IgD-negative memory B cell (primary cell): ENCODE results near the gene HOXD11. TPM values are rescaled to one million over a fixed set of nuclear protein-coding genes. Genes with fewer than 3 reads are reported as not detected.
A peak's percentile ranks its signal among the peaks of the same experiment; 100 is the strongest.

Source experiments
- H3K27ac Mint-ChIP-seq, 3 donors: one replicate each; pipeline ENCODE4 v1.8.0; 2020 to 2022; ENCODE audit warnings: mild to moderate bottlenecking in 3 of 3, mixed read lengths in 3 of 3, moderate library complexity in 1 of 3
- H3K27me3 Mint-ChIP-seq: one replicate; pipeline ENCODE4 v1.8.0; 2021; ENCODE audit warnings: mixed read lengths
- H3K36me3 Mint-ChIP-seq: one replicate; pipeline ENCODE4 v1.8.0; 2020; ENCODE audit warnings: mild to moderate bottlenecking, mixed read lengths
- H3K4me1 Mint-ChIP-seq, 3 donors: one replicate each; pipeline ENCODE4 v1.8.0; 2020 to 2022; ENCODE audit warnings: mixed read lengths in 3 of 3, mild to moderate bottlenecking in 1 of 3
- H3K4me3 Mint-ChIP-seq, 4 donors: one replicate each; pipeline ENCODE4 v1.8.0; 2020 to 2022; ENCODE audit warnings: mild to moderate bottlenecking in 4 of 4, mixed read lengths in 4 of 4, moderate library complexity in 3 of 4
- H3K9me3 Mint-ChIP-seq, 3 donors: one replicate each; pipeline ENCODE4 v1.8.0; 2020 to 2021; ENCODE audit warnings: mixed read lengths in 3 of 3, mild to moderate bottlenecking in 1 of 3
- polyA plus RNA-seq: library from polyadenylated mRNA; unstranded; fragments of 300-500 nt; fragmentation: Illumina TruSeq; gene quantifications from one replicate; pipeline ENCODE4 v1.2.3, GENCODE V29; 2021

Gene HOXD11
- polyA plus RNA-seq, 1 donor from 2014 or later: not detected

- H3K36me3 Mint-ChIP-seq: no peaks in the 10 kb centered on the region
- H3K4me1 Mint-ChIP-seq: peaks cover 7 to 22% (median 17%) of the 10 kb centered on the region in 3 donors
- H3K4me3 Mint-ChIP-seq: peak overlapping the region in 3 of 4 donors; percentile 23 to 67 (median 61)
- H3K27ac Mint-ChIP-seq: peak overlapping the region; percentile 86
- H3K9me3 Mint-ChIP-seq: peaks cover 0 to 18% (median 1%) of the 10 kb centered on the region in 3 donors
- H3K27me3 Mint-ChIP-seq: peaks cover 81% of the 10 kb centered on the region
Measured at GRCh38 chr2:176093898-176094249, 13.2 kb upstream of the HOXD11 start.

- H3K9me3 Mint-ChIP-seq: peaks cover 0 to 18% (median 1%) of the 10 kb centered on the region in 3 donors
- peaks cover 7 to 22% (median 17%) of the 10 kb centered on the region in 3 donors for H3K4me1 Mint-ChIP-seq
- peaks cover 81% of the 10 kb centered on the region for H3K27me3 Mint-ChIP-seq
- no peak overlapping the region for H3K4me3 Mint-ChIP-seq
- H3K27ac Mint-ChIP-seq: peak overlapping the region; percentile 13 to 86 (median 86)
- no peaks in the 10 kb centered on the region for H3K36me3 Mint-ChIP-seq
Measured at GRCh38 chr2:176094349-176094748, 12.7 kb upstream of the HOXD11 start.

- H3K9me3 Mint-ChIP-seq: peaks cover 0 to 18% (median 1%) of the 10 kb centered on the region in 3 donors
- peak overlapping the region in 3 of 4 donors; percentile 13 to 47 (median 14) for H3K4me3 Mint-ChIP-seq
- H3K36me3 Mint-ChIP-seq: no peaks in the 10 kb centered on the region
- H3K27ac Mint-ChIP-seq: peak overlapping the region in 1 of 3 donors; percentile 86
- peaks cover 77% of the 10 kb centered on the region for H3K27me3 Mint-ChIP-seq
- peaks cover 7 to 22% (median 17%) of the 10 kb centered on the region in 3 donors for H3K4me1 Mint-ChIP-seq
Measured at GRCh38 chr2:176095421-176095820, 11.7 kb upstream of the HOXD11 start.

- peak overlapping the region in 1 of 3 donors; percentile 86 for H3K27ac Mint-ChIP-seq
- peaks cover 7 to 17% (median 17%) of the 10 kb centered on the region in 3 donors for H3K4me1 Mint-ChIP-seq
- peaks cover 79% of the 10 kb centered on the region for H3K27me3 Mint-ChIP-seq
- peak overlapping the region; percentile 15 to 93 (median 74) for H3K4me3 Mint-ChIP-seq
- H3K36me3 Mint-ChIP-seq: peaks cover under 1% of the 10 kb centered on the region
- peaks cover 0 to 20% (median 1%) of the 10 kb centered on the region in 3 donors for H3K9me3 Mint-ChIP-seq
Measured at GRCh38 chr2:176096243-176096985, 10.7 kb upstream of the HOXD11 start.

GRCh38 chr2:176096986-176097819, 9.9 kb upstream of the HOXD11 start:
- peaks cover 0 to 16% (median 3%) of the 10 kb centered on the region in 3 donors for H3K9me3 Mint-ChIP-seq
- H3K27ac Mint-ChIP-seq: peak overlapping the region in 2 of 3 donors; percentile 80 to 86
- peaks cover 80% of the 10 kb centered on the region for H3K27me3 Mint-ChIP-seq
- peaks cover 2% of the 10 kb centered on the region for H3K36me3 Mint-ChIP-seq
- peaks cover 3 to 15% (median 12%) of the 10 kb centered on the region in 3 donors for H3K4me1 Mint-ChIP-seq
- peak overlapping the region; percentile 15 to 93 (median 74) for H3K4me3 Mint-ChIP-seq

GRCh38 chr2:176097820-176098365, 9.2 kb upstream of the HOXD11 start:
- Mint-ChIP-seq H3K36me3 (peaks cover 2% of the 10 kb centered on the region), H3K4me1 (peaks cover 3 to 15% (median 12%) of the 10 kb centered on the region in 3 donors), H3K27me3 (peaks cover 85% of the 10 kb centered on the region), H3K4me3 (peak overlapping the region; percentile 15 to 93 (median 74)), H3K27ac (peak overlapping the region in 2 of 3 donors; percentile 80 to 86), H3K9me3 (peaks cover 0 to 16% (median 3%) of the 10 kb centered on the region in 3 donors)

GRCh38 chr2:176098366-176099158, 8.5 kb upstream of the HOXD11 start:
- Mint-ChIP-seq H3K27ac (peak overlapping the region; percentile 71 to 86 (median 80)), H3K36me3 (peaks cover 2% of the 10 kb centered on the region), H3K9me3 (peaks cover 0 to 13% (median 3%) of the 10 kb centered on the region in 3 donors), H3K4me3 (peak overlapping the region in 1 of 4 donors; percentile 29), H3K27me3 (peaks cover 82% of the 10 kb centered on the region), H3K4me1 (peaks cover 3 to 15% (median 12%) of the 10 kb centered on the region in 3 donors)

- H3K4me1 Mint-ChIP-seq: peaks cover 4 to 15% (median 12%) of the 10 kb centered on the region in 3 donors
- peak overlapping the region in 2 of 3 donors; percentile 39 to 71 for H3K27ac Mint-ChIP-seq
- peaks cover 2% of the 10 kb centered on the region for H3K36me3 Mint-ChIP-seq
- peaks cover 84% of the 10 kb centered on the region for H3K27me3 Mint-ChIP-seq
- H3K9me3 Mint-ChIP-seq: peaks cover 0 to 8% (median 3%) of the 10 kb centered on the region in 3 donors
- peak overlapping the region in 2 of 4 donors; percentile 29 to 63 for H3K4me3 Mint-ChIP-seq
Measured at GRCh38 chr2:176099159-176099727, 7.8 kb upstream of the HOXD11 start.

- Mint-ChIP-seq H3K27me3 (peaks cover 84% of the 10 kb centered on the region), H3K27ac (peak within 1 kb of the TSS; percentile 71 to 87 (median 80)), H3K4me1 (peaks cover 5 to 15% (median 12%) of the 10 kb centered on the region in 3 donors), H3K4me3 (peak within 1 kb of the TSS in 3 of 4 donors; percentile 22 to 63 (median 53)), H3K9me3 (peaks cover 0 to 5% (median 3%) of the 10 kb centered on the region in 3 donors), H3K36me3 (peaks cover 2% of the 10 kb centered on the region)
Measured at GRCh38 chr2:176099728-176100546, 7.1 kb upstream of the HOXD11 start, which contains the start of gene HOXD12. TSS of gene HOXD12 (plus strand) at chr2:176099795. CDS start at chr2:176099802, 7 bp downstream.

- peak overlapping the region in 2 of 3 donors; percentile 46 to 87 for H3K27ac Mint-ChIP-seq
- H3K4me1 Mint-ChIP-seq: peaks cover 8 to 15% (median 9%) of the 10 kb centered on the region in 3 donors
- H3K36me3 Mint-ChIP-seq: peaks cover 2% of the 10 kb centered on the region
- peaks cover 84% of the 10 kb centered on the region for H3K27me3 Mint-ChIP-seq
- peaks cover 0 to 7% (median 1%) of the 10 kb centered on the region in 3 donors for H3K9me3 Mint-ChIP-seq
- H3K4me3 Mint-ChIP-seq: peak overlapping the region in 2 of 4 donors; percentile 22 to 53
Measured at GRCh38 chr2:176100547-176101140, 6.4 kb upstream of the HOXD11 start.

- Mint-ChIP-seq H3K27me3 (peaks cover 86% of the 10 kb centered on the region), H3K4me3 (peak overlapping the region in 1 of 4 donors; percentile 72), H3K9me3 (peaks cover 0 to 10% (median 1%) of the 10 kb centered on the region in 3 donors), H3K4me1 (peaks cover 6 to 15% (median 8%) of the 10 kb centered on the region in 3 donors), H3K27ac (peak overlapping the region in 1 of 3 donors; percentile 87), H3K36me3 (peaks cover 2% of the 10 kb centered on the region)
Measured at GRCh38 chr2:176101216-176101830, 5.8 kb upstream of the HOXD11 start.

- Mint-ChIP-seq H3K9me3 (peaks cover 0 to 10% (median 1%) of the 10 kb centered on the region in 3 donors), H3K27me3 (peaks cover 83% of the 10 kb centered on the region), H3K36me3 (peaks cover 2% of the 10 kb centered on the region), H3K4me1 (peaks cover under 1 to 12% (median 5%) of the 10 kb centered on the region in 3 donors), H3K4me3 (peak overlapping the region in 1 of 4 donors; percentile 72), H3K27ac (peak overlapping the region in 1 of 3 donors; percentile 87)
Measured at GRCh38 chr2:176101842-176102241, 5.2 kb upstream of the HOXD11 start.
